ENCODE data around the gene PIH1D1.
A peak's percentile ranks its signal among the peaks of the same experiment; 100 is the strongest.

Gene PIH1D1

GRCh38 chr19:49430172-49430677 is 21.4 kb downstream of the PIH1D1 start:
- FAIRE-seq, result no peak
- no peak for TF ChIP-seq POLR2AphosphoS5 (IDR thresholded peaks at IDR 0.05; ENCODE audit: low read depth, low read length)
- TF ChIP-seq POLR2A (IDR thresholded peaks at IDR 0.05; ENCODE audit: low read depth, low read length), result no peak
- TF ChIP-seq POU2F2 (IDR thresholded peaks at IDR 0.05; ENCODE audit: low read depth, low read length), result no peak
- no peak for TF ChIP-seq TAF1 (IDR thresholded peaks at IDR 0.05; ENCODE audit: low read depth, low read length)
- no peak for TF ChIP-seq PAX5 (IDR thresholded peaks at IDR 0.05; ENCODE audit: insufficient read depth, low read length, severe bottlenecking)
- no peak for TF ChIP-seq SPI1 (IDR thresholded peaks at IDR 0.05; ENCODE audit: low read depth, low read length)

GRCh38 chr19:49428547-49429451 is 22.8 kb downstream of the PIH1D1 start:
- FAIRE-seq, result no peak
- DNase-seq (ENCODE audit: insufficient read length, low spot score), result no peak
- TF ChIP-seq SPI1 (IDR thresholded peaks at IDR 0.05; ENCODE audit: low read depth, low read length) (no peak), PAX5 (IDR thresholded peaks at IDR 0.05; ENCODE audit: insufficient read depth, low read length, severe bottlenecking) (no peak), POLR2A (IDR thresholded peaks at IDR 0.05; ENCODE audit: low read depth, low read length) (no peak), POLR2AphosphoS5 (IDR thresholded peaks at IDR 0.05; ENCODE audit: low read depth, low read length) (no peak), POU2F2 (IDR thresholded peaks at IDR 0.05; ENCODE audit: low read depth, low read length) (no peak), TAF1 (IDR thresholded peaks at IDR 0.05; ENCODE audit: low read depth, low read length) (no peak)

More at GRCh38 chr19:49430172-49430677, 21.4 kb downstream of the PIH1D1 start:
- no peak for DNase-seq (ENCODE audit: insufficient read length, low spot score)

GRCh38 chr19:49427855-49428546 is 23.6 kb downstream of the PIH1D1 start:
- no peak for TF ChIP-seq POU2F2 (IDR thresholded peaks at IDR 0.05; ENCODE audit: low read depth, low read length)
- TF ChIP-seq TAF1 (IDR thresholded peaks at IDR 0.05; ENCODE audit: low read depth, low read length), result no peak
- no peak for TF ChIP-seq POLR2A (IDR thresholded peaks at IDR 0.05; ENCODE audit: low read depth, low read length)
- no peak for TF ChIP-seq PAX5 (IDR thresholded peaks at IDR 0.05; ENCODE audit: insufficient read depth, low read length, severe bottlenecking)
- no peak for TF ChIP-seq POLR2AphosphoS5 (IDR thresholded peaks at IDR 0.05; ENCODE audit: low read depth, low read length)
- TF ChIP-seq SPI1 (IDR thresholded peaks at IDR 0.05; ENCODE audit: low read depth, low read length), result no peak
- DNase-seq (ENCODE audit: insufficient read length, low spot score), result no peak
- peak; percentile 83 for FAIRE-seq

GRCh38 chr19:49427339-49427738 is 24.3 kb downstream of the PIH1D1 start:
- no peak for FAIRE-seq
- no peak for TF ChIP-seq TAF1 (IDR thresholded peaks at IDR 0.05; ENCODE audit: low read depth, low read length)
- no peak for TF ChIP-seq POLR2AphosphoS5 (IDR thresholded peaks at IDR 0.05; ENCODE audit: low read depth, low read length)
- no peak for TF ChIP-seq PAX5 (IDR thresholded peaks at IDR 0.05; ENCODE audit: insufficient read depth, low read length, severe bottlenecking)
- TF ChIP-seq POU2F2 (IDR thresholded peaks at IDR 0.05; ENCODE audit: low read depth, low read length), result no peak
- no peak for TF ChIP-seq POLR2A (IDR thresholded peaks at IDR 0.05; ENCODE audit: low read depth, low read length)
- TF ChIP-seq SPI1 (IDR thresholded peaks at IDR 0.05; ENCODE audit: low read depth, low read length), result no peak
- DNase-seq (ENCODE audit: insufficient read length, low spot score), result no peak

GRCh38 chr19:49425922-49426592 is 25.6 kb downstream of the PIH1D1 start:
- FAIRE-seq, result no peak
- TF ChIP-seq POLR2AphosphoS5 (IDR thresholded peaks at IDR 0.05; ENCODE audit: low read depth, low read length) (no peak), TAF1 (IDR thresholded peaks at IDR 0.05; ENCODE audit: low read depth, low read length) (no peak), POU2F2 (IDR thresholded peaks at IDR 0.05; ENCODE audit: low read depth, low read length) (no peak), PAX5 (IDR thresholded peaks at IDR 0.05; ENCODE audit: insufficient read depth, low read length, severe bottlenecking) (no peak), SPI1 (IDR thresholded peaks at IDR 0.05; ENCODE audit: low read depth, low read length) (no peak), POLR2A (IDR thresholded peaks at IDR 0.05; ENCODE audit: low read depth, low read length) (no peak)

GRCh38 chr19:49425178-49425577 is 26.4 kb downstream of the PIH1D1 start, which contains the start of gene GFY:
Gene GFY, plus strand, starts transcription at chr19:49425388. Its CDS starts 1,043 bp downstream, at chr19:49426431.
- FAIRE-seq, result no peak
- no peak for DNase-seq (ENCODE audit: insufficient read length, low spot score)
- no peak for TF ChIP-seq POU2F2 (IDR thresholded peaks at IDR 0.05; ENCODE audit: low read depth, low read length)
- no peak for TF ChIP-seq TAF1 (IDR thresholded peaks at IDR 0.05; ENCODE audit: low read depth, low read length)
- no peak for TF ChIP-seq SPI1 (IDR thresholded peaks at IDR 0.05; ENCODE audit: low read depth, low read length)
- TF ChIP-seq POLR2A (IDR thresholded peaks at IDR 0.05; ENCODE audit: low read depth, low read length), result no peak
- TF ChIP-seq POLR2AphosphoS5 (IDR thresholded peaks at IDR 0.05; ENCODE audit: low read depth, low read length), result no peak
- TF ChIP-seq PAX5 (IDR thresholded peaks at IDR 0.05; ENCODE audit: insufficient read depth, low read length, severe bottlenecking), result no peak

More at GRCh38 chr19:49425922-49426592, 25.6 kb downstream of the PIH1D1 start:
- no peak for DNase-seq (ENCODE audit: insufficient read length, low spot score)

GRCh38 chr19:49423985-49424303 is 27.7 kb downstream of the PIH1D1 start:
- TF ChIP-seq POU2F2 (IDR thresholded peaks at IDR 0.05; ENCODE audit: low read depth, low read length), result no peak
- TF ChIP-seq POLR2AphosphoS5 (IDR thresholded peaks at IDR 0.05; ENCODE audit: low read depth, low read length), result no peak
- TF ChIP-seq POLR2A (IDR thresholded peaks at IDR 0.05; ENCODE audit: low read depth, low read length), result no peak
- TF ChIP-seq PAX5 (IDR thresholded peaks at IDR 0.05; ENCODE audit: insufficient read depth, low read length, severe bottlenecking), result no peak
- no peak for TF ChIP-seq SPI1 (IDR thresholded peaks at IDR 0.05; ENCODE audit: low read depth, low read length)
- no peak for TF ChIP-seq TAF1 (IDR thresholded peaks at IDR 0.05; ENCODE audit: low read depth, low read length)
- no peak for FAIRE-seq
- DNase-seq (ENCODE audit: insufficient read length, low spot score), result no peak

- 0 out of 2 replicates have a peak, but pooled peaks have one; percentile 13 for TF ChIP-seq SPI1 (IDR thresholded peaks at IDR 0.05; ENCODE audit: low read depth, low read length)
- no peak for TF ChIP-seq TAF1 (IDR thresholded peaks at IDR 0.05; ENCODE audit: low read depth, low read length)
- TF ChIP-seq PAX5 (IDR thresholded peaks at IDR 0.05; ENCODE audit: insufficient read depth, low read length, severe bottlenecking), result no peak
- FAIRE-seq (no peak), DNase-seq (ENCODE audit: insufficient read length, low spot score) (no peak)
Observed at GRCh38 chr19:49423071-49423984, 28.3 kb downstream of the PIH1D1 start, which contains the start of gene PTH2. Gene PTH2, minus strand, starts transcription at chr19:49423441. Its CDS starts 102 bp downstream, at chr19:49423339.
